PC-9 (cell line): Measurements from ENCODE around the gene CES3.

ENCODE experiments used
- CTCF ChIP-seq: fragments of 200-600 bp; sonication (generic); conservative IDR thresholded peaks from 2 replicates; pipeline ENCODE4 v1.6.1; 2017; ENCODE audit warnings: mixed run types, antibody characterized with exemption, mild to moderate bottlenecking, moderate library complexity
- EZH2 ChIP-seq: fragments of 200-600 bp; sonication (generic); IDR thresholded peaks from 2 replicates; pipeline ENCODE4 v1.8.0; 2017; ENCODE audit warnings: antibody characterized with exemption, low read depth

- TF ChIP-seq CTCF, result no peak
- TF ChIP-seq EZH2, result no peak
These were observed 30.5 kb downstream of the CES3 start for GRCh38 chr16:66991545-66992077.
